HG02571 (cell line): ENCODE data around the gene PID1.

Source experiments
- ATAC-seq: cut with Tn5 transposase; IDR thresholded peaks from one replicate; pipeline ENCODE4 v1.9.1; 2021; ENCODE audit warnings: mild to moderate bottlenecking, moderate library complexity; ENCODE audit not compliant: unreplicated experiment

The PID1 gene

GRCh38 chr2:229170916-229171315, 100.2 kb downstream of the PID1 start:
- no peak for ATAC-seq

- ATAC-seq: no peak
These were observed 100.9 kb downstream of the PID1 start for GRCh38 chr2:229170171-229170570.

GRCh38 chr2:229169751-229170150, 101.3 kb downstream of the PID1 start:
- no peak for ATAC-seq

- no peak for ATAC-seq
These were observed 106.4 kb downstream of the PID1 start for GRCh38 chr2:229164545-229165249.

GRCh38 chr2:229163893-229164292, 107.2 kb downstream of the PID1 start:
- ATAC-seq: no peak

- ATAC-seq: no peak
These were observed 109.1 kb downstream of the PID1 start for GRCh38 chr2:229162015-229162414.

GRCh38 chr2:229160984-229161383, 110.1 kb downstream of the PID1 start:
- no peak for ATAC-seq

- ATAC-seq: no peak
These were observed 110.9 kb downstream of the PID1 start for GRCh38 chr2:229160180-229160579.

- no peak for ATAC-seq
These were observed 111.7 kb downstream of the PID1 start for GRCh38 chr2:229159405-229159804.

- no peak for ATAC-seq
These were observed 116.7 kb downstream of the PID1 start for GRCh38 chr2:229154381-229154780.

- no peak for ATAC-seq
These were observed 117.1 kb downstream of the PID1 start for GRCh38 chr2:229153951-229154350.

GRCh38 chr2:229153267-229153666, 117.8 kb downstream of the PID1 start:
- no peak for ATAC-seq

GRCh38 chr2:229152674-229153073, 118.4 kb downstream of the PID1 start:
- no peak for ATAC-seq

GRCh38 chr2:229150317-229150716, 120.8 kb downstream of the PID1 start:
- ATAC-seq: no peak

GRCh38 chr2:229141424-229142025, 129.6 kb downstream of the PID1 start:
- no peak for ATAC-seq

GRCh38 chr2:229137639-229138038, 133.4 kb downstream of the PID1 start:
- no peak for ATAC-seq

- no peak for ATAC-seq
These were observed 134.0 kb downstream of the PID1 start for GRCh38 chr2:229137066-229137465.

- no peak for ATAC-seq
These were observed 137.8 kb downstream of the PID1 start for GRCh38 chr2:229133155-229133772.

- ATAC-seq: no peak
These were observed 138.9 kb downstream of the PID1 start for GRCh38 chr2:229132236-229132635.

GRCh38 chr2:229130522-229130921, 140.6 kb downstream of the PID1 start:
- no peak for ATAC-seq

- no peak for ATAC-seq
These were observed 141.2 kb downstream of the PID1 start for GRCh38 chr2:229129738-229130371.

GRCh38 chr2:229127471-229127870, 143.6 kb downstream of the PID1 start:
- ATAC-seq: no peak
